Measurements from ENCODE around the gene GCC1.

- TF ChIP-seq CTCF (IDR thresholded peaks at IDR 0.05) (peak in 1 of 4 experiments; percentile 20), POLR2A (IDR thresholded peaks at IDR 0.05) (no peak)
Observed at GRCh38 chr7:127557803-127558202, 27.6 kb downstream of the GCC1 start.

Data from prostate gland (tissue), 2 donors.